GM19397 (cell line): Measurements from ENCODE around the gene EYA4.

ENCODE experiments used
- ATAC-seq: cut with Tn5 transposase; IDR thresholded peaks from one replicate; pipeline ENCODE4 v1.9.1; 2021; ENCODE audit warnings: mild to moderate bottlenecking, moderate library complexity; ENCODE audit not compliant: unreplicated experiment

Gene EYA4

GRCh38 chr6:133441491-133441890, 200.3 kb downstream of the EYA4 start:
- ATAC-seq, result no peak

- ATAC-seq, result no peak
Measured at GRCh38 chr6:133446789-133447188, 205.6 kb downstream of the EYA4 start.

DNA sequence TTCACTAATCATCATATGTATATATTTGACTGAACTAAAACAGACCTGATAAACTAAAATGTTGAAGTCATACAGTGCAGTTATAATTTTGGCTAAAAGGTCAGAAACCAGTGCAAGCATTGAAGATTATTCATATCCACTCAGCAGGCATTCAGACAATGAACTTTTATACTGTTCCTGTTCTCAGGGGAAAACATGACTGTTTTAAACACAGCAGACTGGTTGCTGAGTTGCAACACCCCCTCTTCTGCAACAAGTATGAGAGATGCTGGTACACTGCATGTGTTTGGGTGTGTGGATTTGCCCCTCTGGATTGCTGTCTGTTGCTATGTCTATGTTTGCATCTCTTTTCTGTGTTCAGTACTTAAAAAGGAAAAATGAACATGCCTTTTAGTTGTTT, 206.8 kb downstream of the EYA4 start:
- no peak for ATAC-seq

- ATAC-seq, result no peak
Measured at GRCh38 chr6:133456439-133456838, 215.3 kb downstream of the EYA4 start.

DNA sequence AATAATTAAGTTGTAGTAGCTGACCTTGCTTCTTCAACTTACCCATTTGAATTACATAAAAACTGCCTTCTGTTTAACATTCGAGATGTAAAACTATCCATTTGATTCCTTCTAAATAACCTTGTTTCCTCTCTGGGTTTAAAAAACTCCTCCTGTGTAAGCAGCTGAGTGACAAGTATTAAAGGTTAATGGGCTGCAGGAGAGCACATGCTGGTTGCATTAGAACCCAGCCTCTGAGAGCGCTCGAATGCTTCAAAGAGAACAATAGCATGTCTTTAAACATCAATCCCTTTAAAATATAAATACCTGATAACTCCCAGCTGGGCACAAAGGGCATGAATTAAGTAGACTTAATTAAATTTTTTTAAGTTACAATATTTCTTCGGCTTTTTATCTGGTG, 215.8 kb downstream of the EYA4 start:
- no peak for ATAC-seq

GRCh38 chr6:133460101-133460500, 218.9 kb downstream of the EYA4 start:
- no peak for ATAC-seq

DNA sequence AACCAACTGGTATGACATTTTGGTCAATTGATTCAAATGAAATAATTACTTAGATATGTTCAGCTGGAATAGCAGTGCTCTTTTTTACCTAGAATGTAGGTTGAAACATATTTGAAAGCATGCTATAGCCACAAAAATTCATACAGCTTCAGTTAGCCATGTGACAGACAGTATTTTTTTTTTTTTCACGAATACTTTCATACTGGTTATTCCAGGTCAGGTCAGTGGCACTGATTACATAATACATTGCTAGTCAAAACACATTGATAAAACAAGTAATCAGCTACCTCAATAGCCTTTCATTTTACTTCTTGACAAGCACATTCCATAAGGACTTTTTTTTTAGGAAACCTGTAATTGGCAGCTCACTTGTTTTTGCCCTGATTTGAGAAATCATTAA, 222.6 kb downstream of the EYA4 start:
- no peak for ATAC-seq

- no peak for ATAC-seq
Measured at GRCh38 chr6:133466680-133467079, 225.5 kb downstream of the EYA4 start.

- no peak for ATAC-seq
Measured at GRCh38 chr6:133467231-133467981, 226.2 kb downstream of the EYA4 start.

- no peak for ATAC-seq
Measured at GRCh38 chr6:133467982-133468380, 226.8 kb downstream of the EYA4 start.

DNA sequence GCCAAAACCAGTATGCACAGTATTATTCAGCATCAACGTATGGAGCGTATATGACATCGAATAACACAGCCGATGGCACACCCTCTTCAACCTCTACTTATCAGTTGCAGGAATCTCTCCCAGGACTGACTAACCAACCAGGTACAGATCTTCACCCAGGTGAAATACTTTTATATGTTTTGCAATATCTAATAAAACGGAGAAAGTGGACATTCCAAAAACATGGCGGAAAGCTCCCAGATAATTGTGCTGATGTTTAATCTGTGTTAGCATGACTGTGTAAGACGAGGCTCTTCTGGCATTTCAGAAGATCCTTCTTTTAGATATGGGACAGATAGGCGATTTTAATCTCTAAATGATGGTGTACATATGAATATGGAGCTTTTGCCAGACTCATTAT, 227.4 kb downstream of the EYA4 start:
- ATAC-seq, result no peak

DNA sequence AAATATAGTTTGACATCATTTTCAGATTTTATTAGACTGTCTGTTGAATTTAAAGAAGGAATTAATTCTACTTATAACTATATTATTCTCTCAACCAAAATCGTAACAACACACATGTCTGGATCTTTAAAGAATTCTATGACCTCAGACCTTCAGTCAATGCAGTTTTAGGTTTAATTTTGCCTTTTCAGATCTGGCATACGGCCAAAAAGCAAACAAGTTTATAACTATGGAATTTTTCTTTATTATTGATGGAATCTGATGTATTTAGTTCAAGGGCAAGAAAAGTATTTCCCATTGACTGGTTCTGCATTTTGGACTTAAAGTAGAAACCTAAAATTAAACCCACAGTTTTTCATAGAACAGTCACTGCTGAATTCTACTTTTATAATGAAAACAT, 233.4 kb downstream of the EYA4 start:
- ATAC-seq, result no peak

DNA sequence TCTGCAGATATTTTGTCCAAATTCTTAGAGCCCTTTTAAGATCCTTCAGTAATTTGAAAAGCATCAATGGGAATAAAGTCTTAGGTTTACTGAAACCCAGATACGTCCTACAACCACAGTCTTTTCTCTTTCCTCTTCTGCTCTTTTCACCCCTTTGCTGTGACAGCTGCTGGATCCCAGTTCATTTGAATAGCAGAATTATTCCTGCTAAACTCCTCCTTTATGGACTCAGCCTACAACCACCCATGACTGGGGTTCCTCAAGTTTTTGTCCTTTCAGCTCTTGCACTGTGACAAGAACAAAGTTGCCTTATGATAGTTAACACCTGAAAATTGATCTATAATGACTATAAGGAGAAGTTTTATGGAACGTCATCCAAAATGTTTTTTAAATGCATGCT, 237.5 kb downstream of the EYA4 start:
- ATAC-seq, result no peak

- no peak for ATAC-seq
Measured at GRCh38 chr6:133487174-133487573, 246.0 kb downstream of the EYA4 start.

DNA sequence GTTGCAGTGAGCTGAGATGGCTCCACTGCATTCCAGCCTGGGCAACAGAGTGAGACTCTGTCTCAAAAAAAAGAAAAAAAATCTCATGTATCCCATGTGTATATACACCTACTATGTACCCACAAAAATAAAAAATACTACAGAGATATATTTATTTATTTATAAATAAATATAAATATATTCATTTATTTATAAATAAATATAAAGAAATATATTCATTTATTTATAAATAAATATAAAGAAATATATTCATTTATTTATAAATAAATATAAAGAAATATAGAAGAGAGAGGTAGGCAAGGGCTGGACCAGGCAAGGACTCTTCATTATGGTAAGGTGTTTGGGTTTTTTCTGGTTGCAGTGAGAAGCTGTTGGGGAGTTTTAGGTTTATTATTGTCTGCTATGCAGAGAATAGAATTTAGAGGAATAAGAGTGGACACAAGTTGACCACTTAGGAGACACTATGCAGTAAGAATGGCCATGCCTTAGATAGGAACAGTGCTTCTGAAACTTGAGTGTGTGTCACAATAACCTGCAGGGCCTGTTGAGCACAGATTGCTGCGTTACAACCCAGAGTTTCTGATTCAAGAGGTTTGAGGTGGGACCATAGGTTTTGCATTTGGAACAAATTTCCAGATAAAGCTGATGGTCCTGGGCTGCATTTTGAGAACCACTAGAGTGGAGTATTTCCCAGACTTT, 254.2 kb downstream of the EYA4 start:
- no peak for ATAC-seq

DNA sequence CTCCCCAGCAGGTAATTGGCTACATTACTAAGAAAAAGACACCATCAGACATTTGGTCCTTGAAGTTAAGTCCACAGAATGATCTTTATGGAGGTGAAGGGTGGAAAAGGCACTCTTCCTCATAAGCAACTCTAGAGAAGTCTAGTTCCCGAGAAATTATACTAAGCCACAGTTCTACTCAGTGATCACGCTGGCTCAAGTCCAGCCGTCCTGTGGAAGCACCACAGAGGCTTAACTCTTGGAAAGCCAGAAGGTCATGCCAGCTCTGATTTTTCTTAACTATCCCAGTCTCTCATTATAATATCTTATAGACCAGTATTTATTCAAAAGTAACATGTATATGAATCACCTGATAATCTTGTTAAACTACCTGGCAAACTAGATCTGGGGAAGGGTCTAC, 258.5 kb downstream of the EYA4 start:
- no peak for ATAC-seq

DNA sequence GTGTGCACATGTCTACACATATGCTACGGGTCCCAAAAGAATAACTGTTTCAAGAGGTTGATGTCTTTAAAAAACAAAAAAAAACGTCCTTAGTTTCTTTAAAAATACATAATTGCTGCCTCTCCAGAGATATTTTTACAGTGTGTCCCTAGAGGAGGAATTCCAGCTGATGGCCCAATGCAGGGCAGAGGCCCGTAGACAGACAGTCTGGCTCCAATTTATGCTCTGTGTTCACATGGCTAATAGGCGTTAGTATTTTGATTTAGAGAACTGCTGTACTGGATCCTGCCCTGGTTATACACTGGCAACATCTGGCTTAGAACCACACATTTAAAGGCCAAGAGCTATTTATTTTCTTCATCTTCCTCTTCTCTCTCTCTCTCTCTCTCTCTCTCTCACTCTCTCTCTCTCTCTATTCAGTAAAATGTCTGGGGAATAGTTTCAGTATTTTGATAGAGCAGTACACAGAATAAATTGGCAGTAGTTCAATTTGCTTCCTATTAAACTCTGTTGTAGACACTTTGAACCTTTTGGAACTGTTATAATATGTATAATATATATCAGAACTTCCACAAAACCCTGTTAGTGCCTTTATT, 260.6 kb downstream of the EYA4 start:
- ATAC-seq, result no peak

GRCh38 chr6:133502441-133503335, 261.5 kb downstream of the EYA4 start:
- ATAC-seq, result no peak

DNA sequence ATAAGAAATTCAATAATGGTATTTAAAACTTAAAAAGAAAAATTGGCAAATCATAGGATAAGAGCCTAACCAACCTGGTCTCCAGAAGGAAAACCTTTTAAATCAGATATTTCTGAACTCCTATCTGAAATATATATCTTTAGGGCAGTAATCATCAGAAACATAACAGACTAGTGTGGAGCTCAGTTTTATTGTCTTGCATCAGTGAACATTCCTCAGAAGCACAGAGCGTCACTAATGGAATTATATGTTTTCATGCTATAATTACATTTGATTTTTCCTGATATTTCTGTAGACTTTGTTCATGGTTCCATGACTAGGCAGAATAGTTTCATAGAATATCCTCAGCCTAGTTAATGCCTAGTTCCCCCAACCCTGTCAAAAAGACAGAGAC, 262.2 kb downstream of the EYA4 start:
- ATAC-seq, result no peak

DNA sequence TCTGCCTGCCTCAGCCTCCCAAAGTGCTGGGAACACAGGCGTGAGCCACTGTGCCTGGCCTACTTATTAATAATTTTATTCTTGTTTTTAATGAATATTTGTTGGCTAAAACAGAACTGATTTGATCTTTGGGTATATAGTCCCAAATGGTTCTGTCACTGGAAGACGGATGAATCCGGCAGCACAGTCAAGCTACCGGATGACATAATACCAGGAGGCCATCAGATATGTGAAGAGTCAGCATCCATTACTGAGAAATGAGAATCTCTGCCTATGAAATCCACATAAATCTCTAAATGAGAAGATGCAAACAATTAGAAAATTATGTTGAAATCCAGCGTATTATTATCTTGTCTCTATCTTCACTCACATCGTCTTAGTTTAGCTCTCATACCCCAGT, 263.0 kb downstream of the EYA4 start:
- ATAC-seq, result no peak

- ATAC-seq, result no peak
Measured at GRCh38 chr6:133504761-133505160, 263.6 kb downstream of the EYA4 start.
